ENCODE results near the gene CDCP1.
"Not testable (repeated sequence)": the region's sequence is repeated elsewhere in the genome, so short reads cannot be mapped to it uniquely, and the experiment has no call there.

Gene CDCP1

DNA sequence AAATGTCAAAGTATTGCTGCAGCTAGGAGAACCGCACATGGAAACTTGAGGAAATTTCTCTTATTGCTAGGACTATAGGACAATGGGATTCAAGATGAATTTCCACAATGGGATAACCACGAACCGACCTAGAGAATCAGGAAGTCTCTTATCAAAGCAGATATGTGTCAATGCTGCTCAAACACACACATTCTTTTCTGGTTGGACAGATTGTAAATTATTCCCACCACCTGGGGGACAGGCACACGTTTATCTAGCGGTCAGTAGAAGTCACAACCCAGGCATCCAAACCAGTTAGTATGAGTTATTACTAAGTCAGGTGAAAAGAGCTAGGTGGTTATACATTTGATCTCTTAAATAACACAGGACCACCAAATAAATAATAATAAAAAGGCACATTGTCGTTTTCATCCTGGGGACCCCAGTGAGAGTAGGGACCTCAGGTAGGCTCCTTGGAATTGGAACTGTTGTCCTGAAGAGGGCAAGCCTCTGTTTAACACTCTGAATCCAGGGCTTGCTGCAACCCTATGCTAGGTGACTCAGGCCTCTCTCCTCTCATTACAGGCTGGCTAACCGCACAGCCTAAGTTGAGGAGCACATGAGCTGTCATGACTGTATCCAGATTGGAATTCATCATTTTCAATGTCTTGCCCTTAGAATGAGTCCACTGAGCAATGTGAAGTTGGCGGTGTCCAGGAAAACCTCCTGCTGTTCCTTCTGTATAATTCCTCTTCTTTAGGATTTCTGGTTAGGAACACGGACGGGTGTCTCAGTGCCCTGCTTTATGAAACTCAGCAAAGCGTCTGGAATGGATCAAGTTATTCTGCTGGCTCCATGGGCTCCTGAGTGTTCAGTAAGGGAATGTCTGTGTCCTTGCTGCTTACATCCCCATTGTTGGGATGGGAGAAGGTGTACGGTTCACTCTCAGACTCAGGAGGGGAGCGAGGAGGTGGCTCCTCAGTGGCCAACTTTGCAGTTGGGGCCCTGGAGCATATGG lies 61.1 kb downstream of the CDCP1 start:
- no peak for DNase-seq (ENCODE audit: low read depth in 1 of 2, low spot score in 1 of 2)

DNA sequence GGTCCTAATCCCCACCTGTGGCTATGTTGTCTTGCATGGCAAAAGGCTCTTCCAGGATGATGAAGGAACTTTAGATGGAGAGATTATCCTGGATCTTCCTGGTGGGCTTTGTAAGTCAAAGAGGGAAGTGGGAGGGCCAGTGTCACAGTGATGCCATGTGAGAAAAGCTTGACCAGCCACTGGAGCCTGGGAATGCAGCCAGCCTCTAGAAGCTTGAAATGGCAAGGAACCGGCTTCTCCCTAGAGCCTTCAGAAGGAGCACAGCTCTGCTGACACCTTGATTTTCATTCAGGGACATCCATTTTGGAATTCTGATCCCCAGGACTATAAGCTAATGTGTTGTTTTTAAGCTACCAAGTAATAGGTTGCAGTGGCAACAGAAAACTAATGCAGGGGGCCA lies 61.8 kb downstream of the CDCP1 start:
- no peak for DNase-seq (ENCODE audit: low read depth in 1 of 2, low spot score in 1 of 2)

DNA sequence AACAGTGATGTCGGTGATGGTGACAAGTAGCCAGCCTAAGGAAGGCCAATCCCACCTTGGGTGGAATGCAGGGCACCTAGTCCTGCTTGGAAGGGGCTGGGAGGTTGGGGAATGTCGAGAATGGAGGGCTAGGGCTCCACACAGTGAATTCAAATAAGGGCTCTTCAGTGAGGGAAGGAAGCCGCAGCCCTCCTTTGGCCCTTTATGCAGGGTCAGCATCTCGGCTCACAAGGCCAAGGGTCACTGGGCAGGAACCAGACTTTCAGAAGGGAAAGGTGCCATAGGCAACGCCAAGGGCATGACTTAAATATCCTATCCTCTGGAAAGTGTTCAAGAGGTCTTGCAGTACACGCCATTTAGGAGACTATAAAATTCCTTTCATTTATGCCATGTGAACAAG lies 63.2 kb downstream of the CDCP1 start:
- no peak for DNase-seq (ENCODE audit: low read depth in 1 of 2, low spot score in 1 of 2)

DNA sequence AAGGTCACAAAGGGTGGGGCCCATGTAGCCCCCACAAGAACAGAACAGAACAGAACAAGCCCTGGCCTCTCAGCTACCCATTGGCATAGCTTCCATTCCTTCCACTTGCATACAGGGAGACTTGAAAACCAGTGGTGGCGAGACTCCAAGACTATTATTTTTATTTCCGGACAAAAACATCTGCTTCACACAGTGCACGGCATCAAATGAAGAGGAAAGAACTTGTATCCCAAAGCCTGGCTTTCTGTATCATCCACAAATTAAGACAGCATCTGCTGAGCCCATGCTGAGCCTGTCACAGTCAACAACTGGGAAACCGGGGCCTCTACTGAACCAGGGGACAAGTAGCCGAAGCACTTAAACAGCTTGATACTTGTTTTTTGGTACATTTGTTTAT lies 64.0 kb downstream of the CDCP1 start:
- DNase-seq (ENCODE audit: low read depth in 1 of 2, low spot score in 1 of 2) = no peak

DNA sequence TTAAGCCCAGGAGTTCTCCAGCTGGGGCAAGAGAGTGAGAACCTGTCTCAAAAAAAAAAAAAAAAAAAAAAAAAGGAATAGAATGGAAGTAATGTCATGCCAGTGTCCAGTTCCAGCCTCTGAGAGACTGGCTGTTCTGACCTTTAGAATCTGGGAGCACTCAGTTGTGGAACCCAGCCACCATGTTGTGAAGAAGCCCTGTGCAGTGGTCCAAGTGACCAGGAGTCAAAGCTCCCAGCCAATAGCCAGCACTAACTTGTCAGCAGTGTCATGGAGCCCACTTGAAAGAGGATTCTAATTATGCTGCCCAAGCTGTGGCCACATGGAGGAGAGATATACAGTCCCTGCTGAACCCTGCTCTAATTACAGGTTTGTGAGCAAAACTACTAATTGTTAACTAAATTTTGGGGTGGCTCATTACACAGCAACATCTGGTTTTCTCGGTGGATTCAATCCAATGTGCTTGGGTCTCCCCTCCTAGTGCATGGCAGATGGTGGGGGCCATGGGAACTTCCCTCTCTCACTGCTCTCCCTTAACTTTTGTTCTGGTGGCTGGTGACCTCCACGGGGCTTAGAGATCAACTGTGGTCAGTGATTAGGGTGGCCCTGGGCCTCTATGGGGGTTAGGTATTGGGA lies 64.6 kb downstream of the CDCP1 start:
- DNase-seq (ENCODE audit: low read depth in 1 of 2, low spot score in 1 of 2) = no peak

DNA sequence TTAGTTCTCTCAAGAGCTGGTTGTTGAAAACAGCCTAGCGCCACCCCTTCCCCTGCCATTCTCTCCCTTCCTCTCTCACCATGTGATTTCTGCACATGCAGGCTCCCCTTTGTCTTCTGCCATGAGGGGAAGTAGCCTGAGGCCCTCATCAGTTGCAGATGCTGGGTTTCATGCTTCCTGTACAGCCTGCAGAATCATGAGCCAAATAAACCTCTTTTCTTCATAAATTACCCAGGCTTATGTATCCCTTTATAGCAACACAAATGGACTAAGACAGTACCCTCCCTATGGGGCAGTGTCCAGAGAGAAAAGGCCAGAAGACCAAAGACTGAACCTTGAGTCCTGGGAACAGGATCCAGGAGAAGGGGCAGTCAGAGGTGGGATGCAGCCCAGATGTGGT lies 65.4 kb downstream of the CDCP1 start:
- DNase-seq (ENCODE audit: low read depth in 1 of 2, low spot score in 1 of 2) = no peak

DNA sequence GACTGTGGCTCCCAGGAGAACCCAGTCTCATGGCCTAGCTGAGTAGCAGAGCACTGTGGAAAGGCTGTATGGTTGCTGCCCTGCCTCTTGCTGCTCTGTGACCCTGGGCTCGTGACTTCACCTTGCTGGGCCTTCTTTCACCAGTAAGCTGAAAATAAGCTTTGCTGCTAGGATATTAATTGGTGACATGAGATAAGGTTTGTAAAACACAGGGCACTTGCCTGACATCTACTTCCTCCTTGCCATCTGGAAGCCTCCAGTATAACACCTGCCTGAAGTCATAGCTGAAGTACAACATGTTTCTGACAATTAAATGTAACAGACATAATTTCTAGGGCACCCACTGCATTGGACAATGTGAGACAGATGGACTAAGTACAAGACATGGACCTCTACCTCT lies 66.5 kb downstream of the CDCP1 start:
- DNase-seq (ENCODE audit: low read depth in 1 of 2, low spot score in 1 of 2) = no peak

DNA sequence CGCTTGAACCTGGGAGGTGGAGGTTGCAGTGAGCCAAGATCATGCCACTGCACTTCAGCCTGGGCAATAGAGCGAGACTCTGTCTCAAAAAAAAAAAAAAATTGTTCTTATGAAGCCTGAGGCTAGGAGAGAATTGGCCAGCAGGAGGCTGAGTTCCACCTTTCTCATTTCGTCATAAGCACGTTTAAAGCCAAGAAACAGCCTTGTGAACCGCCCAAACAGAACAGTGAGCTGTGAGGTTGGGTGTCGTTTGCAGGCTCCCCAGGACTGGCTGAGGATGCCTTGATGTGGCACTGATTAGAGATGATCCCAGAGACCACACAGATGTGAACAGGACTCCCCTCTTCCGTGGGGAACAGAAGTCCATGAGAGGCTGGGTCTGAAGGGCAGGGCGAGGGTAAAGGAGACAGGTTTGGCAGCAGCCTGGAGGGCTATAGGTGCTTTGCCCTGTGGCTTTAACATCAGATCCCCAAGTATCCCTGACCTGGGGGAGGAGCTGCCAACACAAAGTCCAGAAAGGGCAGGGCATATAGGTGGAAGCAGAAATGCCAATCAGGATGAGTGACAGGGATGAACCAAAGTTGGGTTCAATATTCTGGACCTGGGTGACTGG lies 67.2 kb downstream of the CDCP1 start:
- DNase-seq (ENCODE audit: low read depth in 1 of 2, low spot score in 1 of 2) = no peak

DNA sequence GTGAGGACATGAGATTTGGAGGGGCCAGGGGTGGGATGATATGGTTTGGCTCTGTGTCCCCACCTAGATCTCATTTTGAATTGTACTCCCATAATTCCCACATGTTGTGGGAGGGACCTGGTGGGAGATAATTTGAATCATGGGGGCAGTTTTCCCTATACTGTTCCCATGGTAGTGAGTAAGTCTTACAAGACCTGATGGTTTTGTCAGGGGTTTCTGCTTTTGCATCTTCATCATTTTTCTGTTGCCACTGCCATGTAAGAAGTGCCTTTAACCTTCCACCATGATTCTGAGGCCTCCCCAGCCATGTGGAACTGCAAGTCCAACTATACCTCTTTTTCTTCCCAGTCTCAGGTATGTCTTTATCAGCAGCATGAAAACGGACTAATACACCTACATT lies 67.9 kb downstream of the CDCP1 start:
- not testable (repeated sequence) for DNase-seq (ENCODE audit: low read depth in 1 of 2, low spot score in 1 of 2)

DNA sequence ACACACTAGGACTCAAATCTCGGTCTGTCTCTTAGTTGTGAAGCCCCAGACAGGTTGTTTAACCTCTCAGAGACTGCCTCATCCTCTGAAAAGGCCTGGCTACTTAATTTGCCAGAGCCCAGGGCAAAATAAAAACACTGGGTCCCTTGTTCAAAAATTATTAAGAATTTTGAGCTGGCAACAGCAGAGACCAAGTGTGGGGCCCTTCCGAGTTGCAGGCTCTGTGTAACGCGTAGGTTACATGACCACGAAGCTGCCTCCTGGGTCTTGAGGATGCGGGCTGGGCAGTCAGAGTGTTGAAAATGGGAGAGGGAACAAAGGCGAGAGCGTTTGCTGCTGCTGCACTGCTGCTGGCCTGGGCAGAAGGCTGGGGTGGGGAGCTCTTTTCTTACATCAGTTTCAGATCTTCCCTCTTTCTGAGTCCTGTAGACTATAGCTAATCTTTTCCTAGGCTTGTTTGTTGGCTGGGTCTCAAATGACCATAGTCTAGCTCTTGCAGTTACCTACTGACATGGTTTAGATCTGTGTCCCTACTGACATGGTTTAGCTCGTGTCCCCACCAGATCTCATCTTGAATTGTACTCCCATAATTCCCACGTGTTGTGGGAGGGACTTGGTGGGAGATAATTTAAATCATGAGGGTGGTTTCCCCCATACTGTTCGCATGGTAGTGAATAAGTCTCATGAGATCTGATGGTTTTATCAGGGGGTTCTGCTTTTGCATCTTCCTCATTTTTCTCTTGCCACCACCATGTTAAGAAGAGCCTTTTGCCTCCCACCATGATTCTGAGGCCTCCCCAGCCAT lies 70.2 kb downstream of the CDCP1 start:
- DNase-seq (ENCODE audit: low read depth in 1 of 2, low spot score in 1 of 2) = no peak

DNA sequence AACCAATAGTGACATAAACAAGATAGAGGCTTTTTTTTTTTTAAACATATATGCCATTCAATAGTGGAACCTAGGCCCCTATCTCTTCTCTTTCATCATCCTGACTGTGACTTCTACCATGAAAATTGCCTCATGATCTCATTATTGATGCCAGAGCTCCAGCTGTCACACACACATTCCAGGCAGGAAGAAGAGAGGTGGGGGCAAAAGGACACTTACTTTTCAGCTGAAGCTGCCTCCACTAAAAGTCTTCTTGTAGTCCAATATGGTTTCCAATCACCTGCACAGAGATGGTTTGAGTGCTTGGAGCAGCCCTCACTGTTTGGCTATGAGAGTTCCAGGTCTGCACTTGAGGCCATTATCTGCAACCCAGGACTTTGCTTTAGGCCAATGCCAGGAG lies 75.1 kb downstream of the CDCP1 start:
- no peak for DNase-seq (ENCODE audit: low read depth in 1 of 2, low spot score in 1 of 2)

DNA sequence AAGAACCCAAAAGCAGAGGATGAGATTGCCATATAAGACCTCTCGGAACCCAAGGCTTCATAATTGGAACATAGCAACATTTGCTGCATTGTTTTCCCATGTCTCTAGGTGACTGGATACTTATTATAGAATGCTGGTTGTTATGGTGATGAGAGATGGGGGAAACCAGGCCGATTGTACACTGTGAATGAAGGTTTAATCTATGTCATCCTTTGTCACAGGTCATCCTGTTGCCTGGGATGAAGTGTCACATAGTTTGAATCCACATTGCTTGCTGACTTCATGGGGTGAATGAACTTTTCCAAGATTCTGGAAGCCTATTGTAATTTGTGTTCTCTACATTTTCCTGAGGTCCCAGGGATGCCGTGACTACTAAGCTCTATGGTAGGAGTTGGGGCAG lies 78.2 kb downstream of the CDCP1 start:
- no peak for DNase-seq (ENCODE audit: low read depth in 1 of 2, low spot score in 1 of 2)

DNA sequence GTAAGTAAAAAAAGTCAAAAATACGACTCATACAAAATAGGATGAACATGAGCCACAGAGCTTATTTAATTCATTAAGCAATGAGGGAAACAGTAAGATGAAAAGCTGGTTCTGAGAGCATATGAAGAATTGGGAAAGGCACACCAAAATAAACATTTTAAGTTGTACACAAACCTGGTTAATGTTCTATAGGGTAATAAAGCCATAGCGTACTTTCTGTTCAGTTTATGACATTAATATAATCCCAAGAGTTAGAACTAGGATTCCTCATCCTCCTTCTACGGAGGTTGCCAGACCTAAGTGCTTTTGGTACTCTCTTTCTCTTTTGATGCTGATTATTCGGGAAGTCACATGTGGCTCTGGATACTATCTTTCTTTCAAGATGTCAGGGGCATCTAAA lies 78.7 kb downstream of the CDCP1 start:
- DNase-seq (ENCODE audit: low read depth in 1 of 2, low spot score in 1 of 2) = no peak

DNA sequence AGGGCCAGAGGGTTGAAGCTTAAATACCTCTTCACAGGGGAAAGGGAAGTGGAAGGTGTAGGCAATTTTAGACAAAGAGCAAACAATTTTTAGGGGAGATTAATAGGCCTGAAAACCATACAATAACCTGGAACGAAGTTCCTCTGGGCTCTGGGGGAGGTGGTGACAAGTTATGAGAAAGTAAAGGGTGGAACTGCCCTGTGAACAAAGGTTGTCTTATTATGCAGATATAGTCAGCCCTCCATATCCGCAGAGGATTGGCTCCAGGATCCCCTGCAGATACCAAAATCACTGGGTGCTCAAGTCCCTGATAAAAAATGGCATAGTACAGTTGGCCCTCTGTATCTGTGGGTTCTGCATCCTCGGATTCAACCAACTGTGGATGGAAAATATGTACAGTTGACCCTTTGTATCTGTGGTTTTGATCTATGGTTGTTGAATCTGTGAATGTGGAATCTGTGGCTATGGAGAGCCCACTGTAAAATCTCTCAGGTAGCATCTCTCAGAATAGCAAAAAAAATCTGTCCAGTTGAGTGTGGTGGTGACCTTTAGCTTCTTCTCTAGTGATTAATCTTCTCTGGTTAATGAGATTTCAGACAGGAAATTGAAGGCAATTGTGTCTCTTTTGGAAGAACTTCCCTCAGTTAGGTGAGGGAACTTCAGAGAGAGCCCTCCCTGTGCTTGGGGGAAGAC lies 79.9 kb downstream of the CDCP1 start:
- DNase-seq (ENCODE audit: low read depth in 1 of 2, low spot score in 1 of 2) = no peak

DNA sequence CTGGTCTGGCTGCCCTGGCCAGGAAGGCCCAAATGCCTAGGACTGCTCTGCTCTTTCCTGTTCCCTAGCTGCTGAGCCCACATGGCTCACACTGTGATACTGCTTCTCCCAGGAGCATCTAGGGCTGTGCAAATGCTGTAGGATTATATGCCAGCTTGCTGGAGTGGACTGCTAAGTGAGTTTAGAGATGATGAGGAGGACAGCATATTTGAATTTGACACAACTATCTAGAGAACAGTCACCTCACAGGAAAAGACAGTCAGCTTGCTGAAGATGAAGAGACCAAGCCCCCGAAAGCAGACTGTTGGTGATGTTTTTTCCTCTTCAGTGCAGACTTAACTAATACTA lies 80.8 kb downstream of the CDCP1 start:
- no peak for DNase-seq (ENCODE audit: low read depth in 1 of 2, low spot score in 1 of 2)

DNA sequence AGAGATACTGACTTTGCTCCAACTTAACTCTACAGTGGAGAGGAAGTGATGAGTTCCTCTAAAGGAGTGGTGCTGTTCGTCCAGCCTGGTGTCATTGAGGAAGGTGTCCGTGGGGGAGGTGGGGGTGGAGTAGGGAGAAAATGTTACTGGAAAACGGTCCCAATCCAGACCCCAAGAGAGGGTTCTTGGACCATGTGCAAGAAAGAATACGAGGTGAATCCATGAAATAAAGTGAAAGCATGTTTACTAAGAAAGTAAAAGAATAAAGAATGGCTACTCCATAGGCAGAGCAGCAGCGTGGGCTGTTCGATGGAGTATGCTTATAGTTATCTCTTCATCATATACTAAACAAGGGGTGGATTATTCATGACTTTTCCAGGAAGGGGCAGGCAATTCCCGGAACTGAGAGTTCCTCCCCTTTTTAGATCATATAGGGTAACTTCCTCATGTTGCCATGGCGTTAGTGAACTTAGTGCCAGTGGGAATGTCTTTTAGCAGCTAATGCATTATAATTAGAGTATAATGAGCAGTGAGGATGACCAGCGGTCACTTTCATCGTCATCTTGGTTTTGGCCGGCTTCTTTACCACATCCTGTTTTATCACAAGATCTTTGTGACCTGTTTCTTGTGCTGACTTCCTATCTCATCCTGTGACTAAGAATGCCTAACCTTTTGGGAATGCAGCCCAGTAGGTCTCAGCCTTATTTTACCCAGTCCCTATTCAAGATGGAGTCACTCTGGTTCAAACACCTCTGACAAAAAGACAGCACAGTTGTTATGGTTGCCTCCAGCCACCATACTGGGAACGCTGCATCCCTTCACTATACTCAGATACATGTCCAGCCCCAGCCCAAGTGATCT lies 81.4 kb downstream of the CDCP1 start:
- peak in 1 of 2 donors; percentile 19 for DNase-seq (ENCODE audit: low read depth in 1 of 2, low spot score in 1 of 2)

DNA sequence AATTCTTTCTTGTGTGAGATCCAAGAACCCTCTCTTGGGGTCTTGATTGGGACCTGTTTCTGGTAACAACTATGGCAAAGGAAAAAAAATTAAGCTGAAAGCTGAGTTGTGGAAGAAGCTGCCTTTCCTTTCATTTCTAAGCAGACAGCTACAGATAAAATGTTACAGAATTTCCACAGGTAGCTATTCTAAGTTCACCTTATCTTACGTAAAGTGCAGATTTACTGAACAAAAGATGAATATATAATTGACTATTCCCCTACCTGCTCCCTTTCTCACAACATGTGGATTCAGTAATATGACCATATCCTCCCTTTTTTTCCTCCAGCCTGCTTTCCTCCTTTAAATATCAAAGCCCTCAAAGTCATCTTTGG lies 83.5 kb downstream of the CDCP1 start:
- no peak for DNase-seq (ENCODE audit: low read depth in 1 of 2, low spot score in 1 of 2)

DNA sequence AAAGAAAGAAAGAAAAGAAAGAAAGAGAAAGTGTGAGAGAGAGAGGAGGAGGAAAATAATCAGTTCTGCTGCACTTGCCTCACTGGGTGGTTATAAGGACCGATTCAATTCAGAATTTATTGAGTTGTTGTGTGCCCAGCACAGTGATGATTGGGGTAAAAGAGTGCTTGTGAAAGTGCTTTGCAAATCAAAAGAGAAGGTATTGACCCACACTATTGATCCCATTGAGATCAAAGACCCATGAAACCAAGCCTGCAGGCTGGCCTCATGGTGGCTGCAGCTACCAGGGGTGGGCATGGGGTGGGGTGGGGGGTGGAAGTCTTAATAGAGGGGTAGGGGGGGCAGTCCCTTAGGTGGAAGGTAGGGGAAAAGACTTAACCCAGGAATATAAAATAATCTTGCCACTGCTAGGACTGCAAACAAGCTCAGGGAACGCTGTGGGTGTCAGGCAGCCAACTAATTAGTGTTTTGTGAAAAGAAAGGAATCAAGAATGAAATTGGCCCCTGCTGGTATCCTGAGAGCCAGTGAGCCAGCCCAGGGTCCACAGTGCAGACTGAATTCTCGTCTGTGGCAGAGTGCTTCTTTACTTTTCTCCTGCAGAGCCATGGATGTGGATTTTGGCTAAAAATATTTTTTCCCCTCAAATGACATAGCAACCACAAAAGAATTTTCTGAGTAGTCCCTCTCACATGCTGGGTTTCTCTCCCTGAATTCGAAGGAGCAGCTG lies 85.8 kb downstream of the CDCP1 start:
- DNase-seq (ENCODE audit: low read depth in 1 of 2, low spot score in 1 of 2) = no peak

DNA sequence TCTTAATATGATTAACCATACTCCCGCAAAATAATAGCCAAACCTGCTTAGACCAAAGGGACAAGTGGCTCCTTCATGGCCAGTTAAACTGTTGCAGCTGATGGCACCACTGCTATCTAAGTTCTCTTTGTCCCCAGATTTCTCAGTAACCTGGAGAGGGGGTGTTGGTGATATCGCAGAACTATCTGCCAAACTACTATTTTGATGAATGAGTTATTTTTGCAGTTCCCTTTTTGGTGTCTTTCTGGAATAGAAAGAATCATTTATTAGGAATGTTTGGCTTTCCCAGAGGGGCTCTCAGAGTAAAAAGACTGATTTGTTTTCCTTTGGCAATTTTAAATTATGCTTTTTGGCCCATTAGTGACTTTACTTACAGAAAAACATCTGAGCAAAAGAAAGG lies 87.0 kb downstream of the CDCP1 start:
- DNase-seq (ENCODE audit: low read depth in 1 of 2, low spot score in 1 of 2) = no peak

Measured in activated T-helper 1 cell treated with anti-CD3 and anti-CD28 coated beads, Interleukin-2, amount 50 U/mL, for 16 hours (primary cell).